GM19351 (cell line): ENCODE data around the gene ATP1B3.
"Not testable (repeated sequence)": the region's sequence is repeated elsewhere in the genome, so short reads cannot be mapped to it uniquely, and the experiment has no call there.

Source experiments
- ATAC-seq: cut with Tn5 transposase; IDR thresholded peaks from one replicate; pipeline ENCODE4 v1.9.1; 2021; ENCODE audit warnings: mild to moderate bottlenecking, moderate library complexity; ENCODE audit not compliant: unreplicated experiment

ATP1B3 gene

DNA sequence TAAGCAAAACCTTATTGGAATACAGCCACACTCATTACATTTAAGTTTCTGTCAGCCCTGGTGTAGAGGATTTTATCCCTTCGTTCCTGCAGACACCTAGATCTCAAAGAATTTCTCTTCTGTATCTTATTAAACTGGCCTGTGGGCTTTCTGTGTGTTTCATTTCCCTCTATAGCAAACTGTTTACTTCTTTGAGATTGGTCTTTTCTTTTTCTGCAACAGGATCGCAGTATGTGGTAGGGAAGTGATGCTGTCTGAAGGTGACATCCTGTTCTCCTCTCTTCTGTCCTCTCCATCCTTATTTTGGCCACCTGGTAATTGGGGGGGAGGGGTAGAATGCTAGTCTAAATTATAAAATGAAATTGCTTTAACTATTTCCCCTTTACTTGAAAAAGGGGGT is 25.5 kb downstream of the ATP1B3 start:
- no peak for ATAC-seq

DNA sequence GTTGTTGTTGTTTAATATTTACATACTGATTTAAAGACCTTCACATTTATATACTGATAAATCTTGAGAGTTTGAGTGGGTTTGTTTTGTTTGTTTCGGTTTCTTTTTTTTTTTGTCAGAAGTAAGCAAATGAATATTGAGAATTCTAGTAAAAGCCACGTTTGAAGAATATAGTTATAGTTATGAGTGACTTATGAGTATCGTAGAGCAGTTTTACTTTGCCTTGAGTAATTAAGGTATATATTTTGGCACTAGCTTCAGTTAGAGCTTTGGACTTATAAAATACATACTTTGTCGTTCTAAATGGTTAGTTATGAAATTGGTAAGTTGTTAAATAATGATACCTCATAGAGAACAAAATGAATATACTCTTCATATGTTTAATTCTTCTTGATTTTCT is 27.8 kb downstream of the ATP1B3 start:
- no peak for ATAC-seq

DNA sequence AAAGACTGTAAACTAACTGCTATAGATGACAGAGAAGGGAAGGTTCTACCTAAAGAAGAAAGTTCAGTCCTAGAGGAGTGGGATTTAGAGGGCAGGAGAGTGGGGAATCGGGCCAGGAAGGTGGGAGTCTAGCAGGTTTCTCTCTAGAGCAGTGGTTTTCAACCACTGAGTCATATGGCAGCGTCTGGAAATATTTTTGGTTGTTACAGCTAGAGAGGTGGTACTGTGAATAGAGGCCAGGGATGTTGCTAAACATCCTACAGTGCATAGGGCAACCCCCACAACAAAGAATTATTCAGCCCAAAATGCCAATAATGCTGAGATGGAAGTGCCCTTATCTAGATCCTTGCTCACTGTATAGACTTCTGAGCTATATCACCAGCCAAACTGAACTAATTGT is 28.7 kb downstream of the ATP1B3 start:
- no peak for ATAC-seq

DNA sequence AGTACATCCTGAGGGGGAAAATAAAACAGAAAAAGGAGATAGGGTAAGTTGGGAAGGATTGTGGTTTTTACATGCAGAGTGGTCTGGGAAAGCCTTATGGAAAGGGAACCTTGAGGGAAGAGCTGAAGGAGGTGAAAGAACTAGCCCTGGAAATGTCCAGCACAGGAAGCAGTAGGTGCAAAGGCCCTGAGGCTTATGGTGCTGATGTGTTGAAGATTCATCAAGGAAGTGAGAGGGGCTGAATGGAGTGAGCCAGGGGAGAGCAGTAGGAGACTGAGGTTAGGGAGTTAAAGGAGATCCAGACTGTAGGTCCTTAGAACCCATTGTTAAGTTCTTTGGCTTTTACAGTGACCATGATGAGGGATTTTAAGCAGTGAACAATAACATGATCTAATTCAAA is 33.0 kb downstream of the ATP1B3 start:
- no peak for ATAC-seq

DNA sequence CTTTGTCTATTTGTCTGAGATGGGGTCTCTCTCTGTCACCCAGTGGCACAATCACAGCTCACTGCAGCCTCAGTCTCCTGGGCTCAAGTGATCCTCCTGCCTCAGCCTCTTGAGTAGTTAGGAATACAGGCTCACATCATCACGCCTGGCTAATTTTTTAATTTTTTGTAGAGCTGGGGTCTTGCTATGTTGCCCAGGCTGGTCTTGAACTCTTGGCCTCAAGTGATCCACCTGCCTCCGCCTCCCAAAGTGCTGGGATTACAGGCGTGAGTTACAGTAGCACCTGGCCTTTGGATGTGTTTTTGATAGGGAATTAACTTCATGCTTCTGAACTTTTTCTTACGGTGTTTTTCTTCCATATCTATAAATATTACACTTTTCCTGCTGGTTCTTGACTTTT is 33.5 kb downstream of the ATP1B3 start:
- ATAC-seq: not testable (repeated sequence)

DNA sequence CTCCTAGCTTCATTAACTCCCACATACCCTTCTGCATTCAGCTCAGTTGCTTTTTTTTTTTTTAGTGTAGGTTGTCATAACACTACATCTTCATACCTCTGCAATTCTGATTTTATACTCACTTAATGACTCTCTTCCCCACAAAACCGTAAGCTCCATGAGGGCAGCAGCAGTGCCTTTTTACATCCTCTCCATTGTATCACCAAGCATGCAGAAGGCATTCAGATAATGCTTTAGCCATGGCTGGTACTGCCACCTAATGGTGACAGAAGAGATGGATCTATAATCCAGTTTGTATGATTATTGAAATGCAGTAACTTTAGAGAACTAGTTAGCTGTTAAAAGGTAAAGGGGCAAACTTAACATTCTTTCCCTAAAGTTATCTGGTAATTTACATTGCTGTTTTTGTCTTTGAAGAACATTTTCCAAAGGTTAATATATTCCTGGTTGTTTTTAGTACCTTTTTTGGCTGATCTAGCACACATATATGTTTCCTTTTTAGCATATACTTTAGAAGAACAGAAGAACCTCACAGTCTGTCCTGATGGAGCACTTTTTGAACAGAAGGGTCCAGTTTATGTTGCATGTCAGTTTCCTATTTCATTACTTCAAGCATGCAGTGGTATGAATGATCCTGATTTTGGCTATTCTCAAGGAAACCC is 36.8 kb downstream of the ATP1B3 start:
- peak; percentile 64 for ATAC-seq

DNA sequence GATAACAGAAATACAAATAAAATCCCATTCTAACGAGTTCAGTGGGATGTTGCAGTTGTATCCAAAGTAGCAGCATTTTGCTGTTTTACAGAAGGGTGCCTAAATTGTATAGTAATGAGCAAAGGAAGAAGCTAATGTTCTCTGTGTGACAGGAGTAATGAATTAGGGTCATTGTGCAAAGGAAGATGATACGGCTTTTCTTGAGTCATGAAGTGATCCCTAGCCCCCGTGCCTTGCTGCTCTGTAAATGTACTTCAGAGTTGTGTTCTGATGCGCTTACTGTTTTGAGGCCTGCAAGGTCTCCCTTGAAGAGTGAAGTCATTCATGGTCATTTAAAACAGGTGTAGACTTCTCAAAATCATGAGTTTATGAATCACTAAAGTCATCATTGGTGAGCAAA is 37.9 kb downstream of the ATP1B3 start:
- ATAC-seq: no peak

DNA sequence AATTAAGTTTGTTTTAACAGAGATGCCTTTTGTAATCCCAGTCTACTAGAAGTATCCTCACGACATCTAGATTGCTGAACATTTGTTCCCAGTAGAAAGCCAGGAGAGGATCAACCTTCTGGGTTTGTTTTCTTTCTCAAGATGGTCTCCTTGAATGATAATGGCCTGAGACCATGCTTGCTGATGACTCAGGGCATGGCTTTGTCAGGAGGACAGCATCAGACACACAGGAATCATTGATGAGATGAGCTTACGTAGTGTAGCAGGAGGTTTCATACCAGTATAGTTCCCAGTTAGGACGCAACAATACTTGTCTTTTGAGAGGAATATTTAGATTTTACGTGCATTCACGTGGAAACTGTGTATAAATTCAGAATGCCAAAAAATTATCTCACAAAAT is 38.6 kb downstream of the ATP1B3 start:
- ATAC-seq: no peak

DNA sequence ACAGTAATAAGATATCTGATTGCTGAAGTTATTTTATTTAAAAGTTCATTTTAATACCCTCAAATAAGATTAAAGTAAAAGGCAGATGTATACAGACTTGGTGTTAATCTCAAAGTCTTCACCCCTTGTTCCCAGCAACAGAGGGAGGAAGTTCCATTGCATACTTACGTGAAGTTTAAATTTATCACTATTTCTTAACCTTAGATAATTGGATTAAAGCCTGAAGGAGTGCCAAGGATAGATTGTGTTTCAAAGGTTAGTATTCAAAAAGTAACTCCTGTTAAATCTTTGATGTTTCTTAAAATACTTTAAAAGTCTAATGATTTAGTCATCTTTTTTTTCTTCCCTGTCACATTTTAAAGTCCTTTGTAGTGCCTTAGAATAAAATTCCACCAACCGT is 39.3 kb downstream of the ATP1B3 start:
- ATAC-seq: no peak

DNA sequence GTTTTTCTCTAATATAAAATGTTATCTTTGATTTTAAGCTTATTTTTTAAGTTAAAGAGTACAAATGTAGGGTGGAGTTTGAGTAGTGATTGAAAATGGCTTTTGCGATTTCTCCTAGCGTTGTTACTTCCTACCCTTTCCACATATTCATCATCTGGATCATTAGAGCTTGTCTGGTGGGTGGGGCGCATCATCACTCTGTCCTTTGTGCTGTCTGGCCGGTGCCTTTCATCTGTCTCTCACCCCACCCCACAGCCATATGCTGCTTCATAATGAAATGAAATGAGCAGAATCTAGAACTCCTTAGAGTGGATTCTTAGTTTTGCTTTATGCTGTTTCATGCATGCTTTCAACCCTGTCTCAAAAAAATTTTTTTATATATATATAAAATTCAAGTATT is 44.3 kb downstream of the ATP1B3 start:
- ATAC-seq: no peak

DNA sequence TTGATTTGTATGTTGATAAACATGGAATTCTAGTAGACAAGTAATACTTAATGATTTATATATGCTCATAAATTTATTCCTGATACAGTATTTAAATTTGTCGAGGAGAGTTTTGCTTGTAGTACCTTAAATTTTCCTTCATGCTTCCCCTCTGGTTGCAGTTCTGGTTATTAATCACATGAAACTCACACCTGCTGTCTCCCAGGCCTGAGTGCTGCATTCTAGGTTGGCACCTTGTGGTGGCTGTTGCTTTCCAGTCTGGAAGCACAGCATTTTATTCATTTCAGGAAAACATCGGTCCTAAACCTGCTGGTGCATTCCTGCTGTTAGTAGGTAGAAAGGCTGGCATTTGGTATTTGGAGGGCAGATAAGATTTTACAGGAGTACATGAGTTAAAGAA is 44.9 kb downstream of the ATP1B3 start:
- peak; percentile 53 for ATAC-seq

DNA sequence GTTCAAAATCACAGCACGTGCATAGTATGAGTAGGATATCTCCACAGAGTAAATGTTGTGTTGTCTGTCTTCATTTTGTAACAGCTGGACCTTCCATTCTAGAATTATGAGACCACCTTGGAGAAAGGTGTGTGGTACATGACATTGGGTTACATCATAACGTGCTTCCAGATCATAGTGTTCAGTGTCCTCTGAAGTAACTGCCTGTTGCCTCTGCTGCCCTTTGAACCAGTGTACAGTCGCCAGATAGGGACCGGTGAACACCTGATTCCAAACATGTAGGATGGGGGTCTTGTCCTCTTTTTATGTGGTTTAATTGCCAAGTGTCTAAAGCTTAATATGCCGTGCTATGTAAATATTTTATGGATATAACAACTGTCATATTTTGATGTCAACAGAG is 49.2 kb downstream of the ATP1B3 start:
- ATAC-seq: not testable (repeated sequence)

DNA sequence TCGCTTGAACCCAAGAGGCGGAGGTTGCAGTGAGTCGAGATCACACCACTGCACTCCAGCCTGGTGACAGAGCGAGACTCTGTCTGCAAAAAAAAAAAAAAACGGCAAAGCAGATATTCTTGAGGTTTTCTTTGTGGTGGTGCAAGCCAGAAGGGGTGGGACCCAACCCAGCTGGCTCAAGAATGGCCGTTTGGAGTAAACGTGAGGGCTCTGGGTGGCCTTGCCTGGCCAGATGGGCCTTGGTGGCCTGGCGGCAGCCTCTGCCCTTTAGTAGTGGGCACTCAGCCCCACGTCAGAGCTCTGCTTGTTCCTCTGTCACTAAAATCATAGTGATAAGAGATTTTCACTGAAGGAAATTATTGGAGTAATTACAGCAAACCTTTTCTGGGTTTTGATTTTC is 50.5 kb downstream of the ATP1B3 start:
- no peak for ATAC-seq

DNA sequence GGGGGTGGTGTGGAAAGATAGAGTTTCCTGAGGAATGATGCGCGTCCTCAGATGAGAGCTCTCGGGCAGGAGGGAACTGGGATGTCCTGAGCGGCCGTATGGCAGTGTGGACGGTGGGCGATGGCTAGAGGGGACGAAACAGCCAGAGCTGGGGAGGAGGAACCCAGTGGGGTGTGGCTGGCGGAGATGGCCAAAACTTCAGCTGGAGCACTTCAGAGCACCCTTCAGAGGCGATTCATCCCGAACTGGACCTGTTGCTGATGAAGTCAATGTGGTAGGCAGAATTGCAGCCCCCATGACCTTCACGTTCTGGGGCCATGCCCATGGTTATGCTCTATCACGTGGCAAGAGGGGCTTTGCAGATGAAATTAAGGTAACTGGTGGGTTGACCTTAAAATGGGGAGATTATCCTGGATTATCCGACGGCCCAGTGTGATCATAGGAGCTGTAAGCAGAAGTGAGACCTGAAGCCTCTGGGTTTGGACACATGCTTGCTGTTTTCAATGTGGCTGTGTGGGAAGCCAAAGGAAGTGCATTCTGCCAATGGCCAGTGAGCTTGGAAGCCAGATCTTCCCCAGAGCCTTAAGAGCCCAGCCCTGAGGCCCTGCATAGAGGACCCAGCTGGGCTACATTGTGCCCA is 52.3 kb downstream of the ATP1B3 start:
- no peak for ATAC-seq

DNA sequence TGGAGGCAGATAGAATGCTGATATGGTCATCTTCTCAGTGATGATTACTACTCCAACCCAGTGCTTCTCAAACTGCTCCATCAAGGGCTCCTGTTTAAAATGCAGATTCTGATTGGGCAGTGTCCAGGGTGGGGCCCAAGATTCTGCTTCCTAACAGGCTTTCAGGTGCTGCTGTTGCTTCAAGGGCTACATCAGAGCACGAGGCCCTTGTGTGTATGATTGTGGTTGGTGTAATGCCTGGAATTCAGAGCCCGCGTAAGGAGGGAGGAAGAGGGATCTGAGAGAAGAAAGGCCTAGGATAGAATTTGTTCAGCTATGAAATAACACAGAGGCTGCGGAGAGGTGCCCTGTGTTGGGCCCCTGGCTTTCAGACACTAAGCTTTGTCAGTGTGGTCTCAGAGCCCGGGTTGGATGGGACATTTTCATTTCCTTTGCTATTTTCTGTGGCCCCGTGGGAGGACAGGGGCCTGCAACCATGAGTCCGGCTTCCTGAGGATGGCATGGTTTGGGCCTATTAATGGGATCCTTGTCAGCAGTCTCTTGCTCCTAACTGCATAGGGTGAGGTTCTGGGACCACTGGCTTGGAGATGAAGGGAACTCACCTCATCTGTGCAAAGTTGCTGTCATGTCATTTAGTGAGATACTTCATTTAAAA is 53.0 kb downstream of the ATP1B3 start:
- ATAC-seq: no peak

DNA sequence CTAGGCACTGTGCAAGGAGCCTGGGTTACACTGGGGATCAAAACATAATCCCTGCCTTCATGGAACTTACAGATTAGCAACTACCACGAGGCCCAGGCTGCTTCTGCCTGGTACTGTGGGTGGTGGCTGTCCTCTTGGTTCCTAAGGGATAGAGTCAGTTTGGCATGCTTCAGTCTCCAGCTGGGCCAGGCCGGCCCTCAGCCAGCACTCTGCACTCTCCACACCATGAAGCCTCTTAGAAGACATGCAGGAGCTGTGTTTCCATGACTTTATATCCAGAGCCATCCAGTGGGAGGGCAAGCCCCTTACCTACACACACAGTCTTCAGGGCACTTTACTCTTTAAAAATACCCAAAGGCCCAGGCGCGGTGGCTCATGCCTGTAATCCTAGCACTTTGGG is 54.4 kb downstream of the ATP1B3 start:
- no peak for ATAC-seq

DNA sequence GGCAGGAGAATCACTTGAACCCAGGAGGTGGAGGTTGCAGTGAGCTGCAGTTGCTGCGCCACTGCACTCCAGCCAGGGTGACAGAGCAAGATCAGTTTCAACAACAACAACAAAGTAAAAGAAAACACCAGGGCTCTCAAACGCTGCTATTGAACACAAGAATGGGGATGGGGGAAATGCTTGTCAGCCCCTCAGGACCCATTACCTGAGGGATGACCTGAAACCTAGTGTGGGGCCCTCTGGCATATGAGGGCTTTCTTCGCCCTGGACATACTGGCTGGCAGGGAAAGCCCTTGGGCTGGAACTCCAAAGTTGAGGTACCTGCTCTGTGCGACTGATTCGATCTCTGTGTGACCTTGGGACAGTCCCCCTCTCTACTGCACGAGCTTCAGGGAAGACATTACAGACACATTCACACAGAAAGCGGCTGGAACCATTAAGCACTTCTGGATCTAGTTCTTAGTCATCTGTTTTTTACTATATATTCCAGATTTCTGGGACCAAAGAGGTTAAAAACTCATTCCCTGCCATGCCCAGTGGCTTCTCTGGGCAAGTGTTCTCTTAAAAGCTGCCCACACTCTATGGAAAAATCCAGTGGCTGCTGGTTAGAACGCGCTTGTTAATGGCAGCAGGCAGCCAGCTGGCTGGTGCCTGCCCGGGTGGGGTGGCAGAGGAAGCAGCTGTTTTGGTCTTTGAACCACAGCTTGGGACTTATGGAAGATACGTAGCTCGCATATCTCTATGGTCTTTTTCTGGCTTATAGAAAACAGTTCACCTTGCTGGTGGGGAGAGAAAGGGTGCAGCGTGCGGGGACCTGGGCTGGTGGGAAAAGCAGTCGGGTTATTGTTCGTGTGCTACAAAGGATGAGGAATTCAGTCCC is 57.2 kb downstream of the ATP1B3 start:
- ATAC-seq: no peak

DNA sequence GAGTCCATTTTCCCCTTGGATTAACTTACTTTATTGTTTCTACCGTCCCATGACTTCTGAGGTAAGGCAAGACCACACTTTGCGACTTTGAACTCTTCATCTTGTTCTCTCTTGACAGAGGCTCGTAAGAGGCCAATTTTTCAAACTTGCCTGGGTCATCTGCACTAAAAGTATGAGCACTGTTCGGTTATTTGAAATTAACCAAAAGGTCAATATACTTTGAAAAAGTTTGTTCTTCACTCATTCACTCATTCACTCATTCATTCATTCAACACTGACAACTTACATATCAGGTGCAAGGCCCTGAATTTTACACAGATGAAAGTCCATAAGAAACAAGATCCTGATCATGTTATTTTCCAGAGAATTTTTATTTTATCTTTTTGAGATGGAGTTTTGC is 57.9 kb downstream of the ATP1B3 start:
- no peak for ATAC-seq

DNA sequence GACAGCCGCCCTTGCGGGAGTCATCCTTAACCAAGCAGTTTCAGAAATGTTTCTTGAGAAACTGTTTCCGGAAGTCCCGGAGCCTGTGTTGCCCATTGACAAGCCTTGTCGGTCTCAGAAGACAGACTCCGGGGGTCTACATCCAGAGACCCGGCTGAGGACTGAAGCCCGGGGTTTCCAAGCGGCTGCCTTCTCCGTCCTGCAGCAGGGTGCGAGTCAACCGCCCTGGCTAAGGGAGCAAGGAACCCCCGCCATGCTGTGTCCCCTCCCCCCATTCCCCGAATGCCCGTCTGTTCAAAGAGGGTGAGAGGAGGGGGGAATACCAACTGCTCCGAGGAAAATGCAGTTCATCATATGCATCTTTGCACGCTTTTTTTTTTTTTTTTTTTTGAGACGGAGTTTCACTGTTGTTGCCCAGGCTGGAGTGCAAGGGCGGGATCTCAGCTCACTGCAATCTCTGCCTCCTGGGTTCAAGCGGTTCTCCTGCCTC is 61.6 kb downstream of the ATP1B3 start:
- no peak for ATAC-seq

DNA sequence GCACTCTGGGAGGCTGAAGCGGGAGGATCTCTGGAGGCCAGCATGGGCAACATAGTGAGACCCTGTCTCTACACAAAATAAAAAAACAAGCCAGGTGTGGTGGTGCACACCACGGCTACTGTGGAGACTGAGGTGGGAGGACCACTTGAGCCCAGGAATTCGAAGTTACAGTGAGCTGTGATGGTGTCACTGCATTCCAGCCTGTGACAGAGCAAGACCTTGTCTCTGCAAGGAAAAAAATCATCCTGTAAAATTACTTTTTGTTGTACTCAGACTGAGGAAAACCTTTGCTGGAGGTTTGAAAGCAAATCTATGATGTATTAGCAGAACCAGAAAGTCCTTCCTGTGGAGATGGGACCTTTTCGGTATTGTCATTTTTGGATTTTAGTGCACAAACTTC is 63.3 kb downstream of the ATP1B3 start:
- ATAC-seq: no peak

DNA sequence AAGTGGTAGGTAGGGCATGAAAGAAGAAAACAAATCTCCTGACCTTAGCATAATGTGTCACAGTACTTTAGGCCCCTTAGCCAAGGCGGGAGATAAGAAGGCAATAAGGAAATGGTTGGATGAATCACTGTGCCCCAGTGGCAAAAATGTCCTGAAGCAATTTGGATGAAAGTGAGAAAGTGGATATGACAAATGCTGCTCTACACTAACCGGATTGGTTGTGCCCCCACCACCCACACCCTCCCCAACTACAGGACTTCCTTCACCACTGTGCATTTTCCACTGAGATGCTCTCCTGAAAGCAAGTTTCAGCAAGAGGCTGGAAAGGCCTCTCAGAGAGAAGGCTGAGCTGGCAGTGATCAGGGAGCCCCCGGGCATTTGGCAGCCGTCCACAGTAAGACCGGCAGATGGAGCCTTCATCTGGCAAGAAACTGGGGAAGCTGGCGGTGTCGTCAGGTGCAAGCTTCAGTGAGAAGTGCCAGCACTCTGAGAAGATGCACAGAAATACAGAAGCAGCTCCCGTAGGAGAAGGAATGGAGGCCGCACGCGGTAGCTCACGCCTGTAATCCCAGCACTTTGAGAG is 63.8 kb downstream of the ATP1B3 start:
- no peak for ATAC-seq
